ENCODE data around the gene CALY. TPM values are rescaled to one million over a fixed set of nuclear protein-coding genes. Genes with fewer than 3 reads are reported as not detected.
"Not testable (repeated sequence)": the region's sequence is repeated elsewhere in the genome, so short reads cannot be mapped to it uniquely, and the experiment has no call there.

The CALY gene
- 0.33 TPM for polyA plus RNA-seq (2013, experiment 1 of 2; ENCODE audit: insufficient read length)
- 0.25 TPM for polyA plus RNA-seq (2013, experiment 2 of 2; ENCODE audit: insufficient read length)

- no peak for DNase-seq
Measured at GRCh38 chr10:133336577-133337369, at the start of gene CALY. CALY (minus strand) TSS chr10:133336896; CDS start chr10:133328989, 7,907 bp downstream.

- no peak for DNase-seq
Measured at GRCh38 chr10:133385214-133385613, 48.5 kb upstream of the CALY start.

- DNase-seq, result no peak
Measured at GRCh38 chr10:133384071-133384470, 47.4 kb upstream of the CALY start.

- DNase-seq, result no peak
Measured at GRCh38 chr10:133383551-133383950, 46.9 kb upstream of the CALY start.

GRCh38 chr10:133381036-133381435, 44.3 kb upstream of the CALY start:
- DNase-seq, result no peak

GRCh38 chr10:133379801-133380666, 43.3 kb upstream of the CALY start:
- DNase-seq, result no peak

- peak; percentile 52 for DNase-seq
Measured at GRCh38 chr10:133379152-133379800, 42.6 kb upstream of the CALY start, which contains the start of gene PAOX. PAOX (plus strand) TSS chr10:133379262; CDS start chr10:133379317, 55 bp downstream.

- DNase-seq, result peak; percentile 41
Measured at GRCh38 chr10:133378251-133379096, 41.8 kb upstream of the CALY start.

GRCh38 chr10:133377818-133378250, 41.1 kb upstream of the CALY start:
- DNase-seq, result no peak

- no peak for DNase-seq
Measured at GRCh38 chr10:133377025-133377817, 40.5 kb upstream of the CALY start.

- not testable (repeated sequence) for DNase-seq
Measured at GRCh38 chr10:133376183-133376582, 39.5 kb upstream of the CALY start.

- DNase-seq, result no peak
Measured at GRCh38 chr10:133375357-133376115, 38.8 kb upstream of the CALY start.

GRCh38 chr10:133373174-133374090, 36.7 kb upstream of the CALY start, which contains the start of gene ECHS1:
ECHS1 (minus strand) TSS chr10:133373354; CDS start chr10:133373333, 21 bp downstream.
- peak; percentile 90 for DNase-seq

- DNase-seq, result no peak
Measured at GRCh38 chr10:133372507-133372906, 35.8 kb upstream of the CALY start.

- no peak for DNase-seq
Measured at GRCh38 chr10:133370030-133370786, 33.5 kb upstream of the CALY start.

- DNase-seq, result no peak
Measured at GRCh38 chr10:133368153-133368552, 31.5 kb upstream of the CALY start.

- not testable (repeated sequence) for DNase-seq
Measured at GRCh38 chr10:133367461-133367860, 30.8 kb upstream of the CALY start.

GRCh38 chr10:133366751-133367150, 30.1 kb upstream of the CALY start:
- no peak for DNase-seq

Measured in fibroblast of skin of abdomen (primary cell).